GM19467 (cell line): ENCODE measurements around the gene GNPDA2.

ENCODE experiments used
- ATAC-seq: cut with Tn5 transposase; IDR thresholded peaks from one replicate; pipeline ENCODE4 v1.9.1; 2021; ENCODE audit warnings: mild to moderate bottlenecking, moderate library complexity; ENCODE audit not compliant: unreplicated experiment

Gene GNPDA2

DNA sequence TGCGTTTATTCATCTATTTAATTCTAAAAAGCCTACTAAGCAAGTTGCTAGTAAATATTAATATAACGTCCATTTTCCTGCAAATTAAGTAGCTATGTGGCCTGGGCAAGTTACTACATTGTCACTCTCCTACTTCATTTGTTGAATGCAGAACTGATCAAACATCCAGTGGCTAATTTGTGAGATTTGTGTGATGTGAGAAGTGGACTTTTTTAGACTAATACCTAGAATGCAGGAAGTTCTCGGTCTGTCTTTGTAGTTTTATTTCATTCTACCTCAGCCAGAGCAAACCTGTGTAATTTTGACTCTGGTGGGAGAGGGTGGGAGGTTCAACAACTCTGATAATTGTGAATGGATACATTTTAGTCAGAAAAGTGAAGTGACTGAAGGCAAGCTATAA, 47.3 kb downstream of the GNPDA2 start:
- peak; percentile 2 for ATAC-seq

DNA sequence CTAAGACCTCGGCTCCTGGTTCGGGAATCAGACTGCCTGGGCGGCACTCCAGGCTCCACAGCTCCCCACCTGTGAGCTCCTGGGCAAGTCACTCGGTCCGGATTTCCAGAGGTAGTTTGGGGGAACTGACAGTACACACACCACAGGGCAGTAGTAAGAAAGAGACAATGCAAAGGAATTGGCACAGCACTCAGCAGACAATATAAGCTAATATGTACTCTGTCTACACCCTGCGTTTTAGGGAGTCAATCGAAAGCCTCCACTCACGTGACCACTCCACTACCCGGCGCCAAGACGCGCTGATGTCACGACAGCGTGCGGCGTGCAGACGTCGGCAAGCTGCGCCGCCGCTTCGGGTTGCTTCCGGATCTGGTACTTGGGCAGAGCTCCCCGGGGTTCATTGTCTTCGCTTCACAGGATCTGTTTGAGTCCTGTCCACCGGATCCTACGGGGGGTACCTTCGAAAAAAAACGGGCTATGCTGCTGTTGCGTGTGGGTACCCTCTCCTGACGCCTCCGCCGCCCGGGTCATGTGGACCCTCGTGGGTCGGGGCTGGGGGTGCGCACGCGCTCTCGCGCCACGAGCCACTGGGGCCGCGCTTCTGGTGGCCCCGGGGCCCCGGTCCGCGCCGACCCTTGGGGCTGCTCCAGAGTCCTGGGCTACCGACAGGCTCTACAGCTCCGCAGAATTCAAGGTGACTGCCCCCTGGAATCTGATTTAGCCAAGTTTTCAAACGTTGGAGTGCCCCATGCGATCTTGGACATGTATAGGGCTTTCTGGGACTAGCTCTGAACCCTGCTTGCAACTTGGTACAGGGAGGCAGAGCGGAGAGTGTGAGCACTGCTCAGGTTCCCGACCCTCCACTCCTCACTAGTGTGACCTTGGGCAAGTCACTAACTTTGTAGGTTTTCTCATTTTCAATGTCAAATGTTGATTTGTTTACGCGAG, 48.0 kb downstream of the GNPDA2 start, which contains the start of gene GUF1:
Gene GUF1, plus strand, starts transcription at position 327 of the 948 bp plus-strand sequence. Its CDS starts 203 bp downstream, at position 530.
- ATAC-seq = peak; percentile 98

DNA sequence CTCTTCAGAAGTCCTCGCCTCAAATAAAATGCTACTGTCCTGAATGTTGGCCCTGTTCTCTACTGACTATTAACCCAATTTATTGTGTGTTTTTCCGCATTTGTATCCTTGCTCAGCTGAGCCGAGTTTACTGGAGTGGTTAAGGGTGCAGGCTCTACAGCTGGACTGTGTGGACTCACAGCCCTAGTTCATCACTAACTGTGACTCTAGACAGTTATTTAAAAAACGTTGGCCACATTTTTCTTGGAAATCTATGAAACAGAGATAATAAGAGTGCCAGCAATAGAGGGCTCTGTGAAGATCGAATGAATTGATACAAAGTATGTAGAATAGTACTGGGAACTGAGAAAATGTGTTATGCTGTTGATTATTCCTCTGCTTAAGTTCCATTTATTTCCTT, 51.0 kb downstream of the GNPDA2 start:
- no peak for ATAC-seq

DNA sequence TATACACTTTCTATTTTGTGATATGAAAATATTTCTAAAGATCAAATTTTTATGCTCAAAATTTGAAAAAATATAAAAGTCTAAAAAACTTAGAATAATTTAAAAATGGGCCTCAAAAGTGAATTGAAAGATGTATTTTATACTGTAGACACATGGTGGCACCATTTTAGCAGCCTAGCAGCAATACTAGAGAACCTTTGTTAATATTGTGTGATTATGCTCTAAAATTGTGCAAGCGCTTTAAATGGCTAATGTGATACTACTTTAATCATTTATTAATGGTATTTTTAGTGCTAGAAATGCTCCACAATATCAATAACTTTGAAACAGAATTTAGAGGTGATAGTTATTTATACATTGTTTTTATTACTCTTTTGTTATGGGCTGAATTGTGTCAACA, 51.9 kb downstream of the GNPDA2 start:
- no peak for ATAC-seq

DNA sequence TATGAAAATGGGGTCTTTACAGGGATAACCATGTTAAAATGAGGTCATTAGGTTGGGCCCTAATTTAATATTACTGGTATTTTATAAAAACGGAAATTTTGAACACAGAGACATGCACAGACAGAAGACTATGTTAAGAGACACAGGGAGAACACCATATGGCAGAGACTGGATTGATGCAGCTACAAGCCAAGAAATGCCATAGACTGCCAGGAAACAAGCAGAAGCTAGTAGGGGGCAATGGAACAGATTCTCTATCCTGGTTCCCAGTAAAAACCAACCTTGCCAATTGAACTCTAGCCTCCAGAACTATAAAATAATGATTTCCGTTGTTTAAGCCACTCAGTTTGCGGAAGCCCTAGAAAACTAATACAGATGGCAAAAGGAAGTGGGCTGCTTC, 54.7 kb downstream of the GNPDA2 start:
- no peak for ATAC-seq

DNA sequence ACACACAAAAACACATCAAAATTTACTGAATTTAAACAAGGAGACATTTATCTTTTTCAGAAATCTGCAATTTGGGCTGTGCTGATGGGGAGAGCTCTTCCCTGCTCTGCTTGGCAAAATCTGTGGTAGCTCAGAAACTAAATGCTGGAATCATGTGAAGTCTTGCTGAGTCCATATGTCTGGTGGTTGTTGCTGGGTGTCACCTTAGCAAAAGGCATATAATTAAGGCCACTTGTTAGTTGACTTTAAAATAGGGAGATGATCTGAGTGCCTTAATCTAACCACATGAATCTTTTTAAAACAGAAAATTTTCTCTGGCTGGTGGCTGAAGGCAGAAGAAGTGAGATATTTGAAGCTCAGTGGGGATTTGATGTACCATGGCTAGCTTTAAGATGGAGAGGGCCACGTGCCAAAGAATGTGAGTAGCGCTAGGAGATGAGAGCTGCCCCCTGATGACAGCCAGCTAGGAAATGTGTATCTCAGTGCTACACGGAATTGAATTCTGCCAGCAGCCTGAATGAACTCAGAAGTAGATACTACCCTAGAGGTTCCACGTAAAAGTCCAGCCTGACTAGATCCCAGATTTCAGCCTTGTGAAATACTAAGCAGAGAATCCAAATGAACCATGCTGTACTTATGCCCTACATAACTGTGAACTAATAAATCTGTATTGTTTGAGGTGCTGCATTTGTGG, 55.7 kb downstream of the GNPDA2 start:
- no peak for ATAC-seq

DNA sequence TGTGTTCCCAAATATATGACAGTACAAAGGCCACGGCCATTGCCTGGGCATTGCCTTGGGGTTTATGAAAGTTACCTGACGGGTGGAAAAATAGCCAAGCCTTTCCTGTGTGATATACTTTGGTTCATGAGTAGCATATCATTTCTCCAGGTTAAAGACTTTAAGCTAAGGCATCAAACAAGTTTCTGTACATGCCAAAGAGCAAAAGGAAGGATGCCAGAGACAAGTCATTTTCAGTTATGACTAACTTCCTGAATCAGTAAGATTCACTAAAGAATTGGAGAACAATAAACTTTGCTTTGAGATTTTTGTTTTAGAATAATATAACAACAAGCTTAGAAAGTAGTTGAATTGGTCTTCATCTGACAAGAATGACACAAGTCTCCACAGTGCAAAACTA, 57.8 kb downstream of the GNPDA2 start:
- ATAC-seq = no peak

DNA sequence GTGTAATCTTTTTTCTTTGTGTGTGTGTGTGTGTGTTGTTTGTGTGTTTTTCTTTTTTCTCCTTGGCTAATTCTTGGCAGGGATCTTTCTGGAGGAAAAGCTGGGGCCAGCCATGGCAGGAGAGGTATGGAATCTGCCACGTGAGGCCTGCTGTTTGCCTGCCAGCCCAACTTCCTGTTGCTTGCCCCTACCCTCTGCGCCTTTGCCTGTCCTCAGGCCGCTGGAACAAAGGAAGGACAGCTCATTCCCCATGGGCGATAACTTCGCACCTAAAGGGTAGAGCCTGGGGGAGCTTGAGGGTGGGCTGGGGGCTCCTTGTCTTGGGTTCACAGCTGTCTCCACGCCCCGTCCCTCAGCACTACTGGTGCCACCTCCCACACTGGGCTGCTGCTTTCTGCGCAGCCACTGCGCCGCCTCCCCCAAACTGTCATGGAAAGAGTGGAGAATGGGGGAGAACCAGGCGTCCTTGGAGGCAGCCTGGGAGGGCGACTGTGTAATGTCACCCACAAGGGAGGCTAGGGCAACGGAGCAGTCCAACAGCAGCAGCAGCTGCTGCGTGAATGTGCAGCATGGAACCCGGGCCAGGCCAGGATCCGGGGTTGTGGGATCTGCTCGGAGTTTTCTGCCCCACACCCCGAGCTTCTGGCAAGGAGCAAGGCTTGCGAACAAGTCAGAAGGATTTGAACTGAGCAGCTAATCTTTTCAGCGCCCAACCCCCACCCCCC, 62.7 kb downstream of the GNPDA2 start:
- ATAC-seq = no peak

DNA sequence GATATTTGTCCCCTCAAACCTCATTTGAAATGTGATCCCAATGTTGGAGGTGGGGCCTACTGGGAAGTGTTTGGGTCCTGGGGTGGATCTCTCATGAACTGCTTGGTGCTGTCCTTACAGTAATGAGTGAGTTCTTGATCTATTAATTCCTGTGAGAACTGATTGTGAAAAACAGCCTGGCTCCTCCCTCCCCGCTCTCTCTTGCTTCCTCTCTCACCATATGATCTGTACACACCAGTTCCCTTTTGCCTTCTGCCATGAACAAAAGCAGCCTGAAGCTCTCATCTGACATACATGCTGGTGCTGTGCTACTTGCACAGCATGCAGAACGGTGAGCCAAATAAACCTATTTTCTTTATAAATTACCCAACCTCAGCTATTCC, 63.7 kb downstream of the GNPDA2 start:
- ATAC-seq = no peak

DNA sequence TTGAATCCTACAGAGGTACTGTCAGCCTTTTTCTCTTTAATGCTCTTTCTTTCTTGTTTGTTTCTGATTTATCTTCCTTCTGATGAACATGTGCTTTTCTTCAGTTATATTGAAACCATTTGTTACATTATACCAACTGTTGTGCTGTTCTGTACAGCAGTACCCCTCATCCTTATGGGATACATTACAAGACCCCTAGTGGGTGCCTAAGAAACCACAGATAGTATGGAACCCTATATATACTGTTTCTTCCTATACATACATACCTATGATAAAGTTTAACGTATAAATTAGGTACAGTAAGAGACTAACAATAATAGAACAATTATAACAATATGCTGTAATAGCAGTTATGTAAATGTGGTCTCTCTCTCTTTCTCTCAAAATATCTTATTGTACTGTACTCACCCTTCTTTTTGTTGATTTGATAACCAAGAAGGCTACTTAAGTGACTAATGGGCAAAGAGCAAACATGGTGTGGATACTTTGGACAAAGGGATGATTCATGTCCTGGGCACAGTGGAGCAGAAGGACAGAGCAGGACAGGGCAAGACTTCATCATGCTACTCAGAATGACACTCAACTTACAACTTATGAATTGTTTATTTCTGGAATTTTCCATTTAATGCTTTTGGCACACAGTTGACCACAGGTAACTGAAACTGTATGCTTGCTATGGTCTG, 64.3 kb downstream of the GNPDA2 start:
- no peak for ATAC-seq

DNA sequence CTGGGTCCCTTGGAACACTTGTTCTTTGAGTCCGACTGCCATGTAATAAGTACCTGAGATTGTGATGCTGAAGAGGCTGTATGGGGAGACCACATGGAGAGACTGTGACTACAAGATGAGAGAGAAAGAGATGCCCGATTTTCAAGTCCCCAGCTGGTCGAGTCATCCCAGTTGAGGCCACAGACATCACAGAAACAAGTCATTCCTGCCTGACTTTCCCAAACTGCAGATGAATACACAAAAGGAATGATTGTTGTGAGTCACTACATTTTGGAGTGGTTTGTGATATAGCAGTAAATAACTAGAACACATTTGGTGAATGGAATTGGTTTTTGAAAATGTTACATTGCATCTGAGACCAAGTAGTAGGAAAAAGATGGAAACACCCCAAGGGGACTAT, 66.0 kb downstream of the GNPDA2 start:
- no peak for ATAC-seq

DNA sequence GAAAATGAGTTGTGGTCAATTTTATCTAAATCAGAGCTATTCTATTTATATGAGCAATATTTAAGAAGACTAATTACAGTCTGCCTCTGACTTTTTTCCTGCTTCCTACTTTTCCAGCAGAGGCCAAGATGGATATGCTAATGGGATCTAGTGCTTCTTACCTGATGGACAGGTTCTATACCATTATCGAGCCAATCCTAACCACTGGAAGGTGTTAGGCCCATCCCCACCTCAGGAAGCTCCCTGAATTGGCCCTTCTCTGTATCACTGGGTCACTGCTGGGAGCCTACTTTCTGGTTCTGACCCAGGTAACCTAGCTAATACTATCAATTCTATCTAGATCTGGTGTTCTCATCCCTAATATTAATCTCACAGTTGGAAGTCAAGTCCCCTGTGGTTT, 74.4 kb downstream of the GNPDA2 start:
- ATAC-seq = no peak
